Measurements from ENCODE around the gene PCSK9. TPM values are rescaled to one million over a fixed set of nuclear protein-coding genes. Genes with fewer than 3 reads are reported as not detected.

PCSK9 gene
- total RNA-seq, 1 donor from 2014 or later, result 1.1 TPM

- H3K4me3 ChIP-seq (ENCODE audit: low read depth, low read length), result no peak overlapping the region
- no peak for TF ChIP-seq CTCF (conservative IDR thresholded peaks at IDR 0.05; ENCODE audit: low read depth, low read length)
- DNase-seq (ENCODE audit: low read depth), result no peak
These were observed 1.4 kb upstream of the PCSK9 start for GRCh38 chr1:55037733-55038551.

GRCh38 chr1:55038552-55038838 is 853 bp upstream of the PCSK9 start:
- DNase-seq (ENCODE audit: low read depth), result no peak
- TF ChIP-seq CTCF (conservative IDR thresholded peaks at IDR 0.05; ENCODE audit: low read depth, low read length), result no peak
- H3K4me3 ChIP-seq (ENCODE audit: low read depth, low read length), result no peak overlapping the region

- DNase-seq (ENCODE audit: low read depth), result no peak
- no peak for TF ChIP-seq CTCF (conservative IDR thresholded peaks at IDR 0.05; ENCODE audit: low read depth, low read length)
- H3K4me3 ChIP-seq (ENCODE audit: low read depth, low read length), result peak overlapping the region; percentile 56
These were observed 390 bp upstream of the PCSK9 start for GRCh38 chr1:55038974-55039341.

GRCh38 chr1:55040083-55040932 is 960 bp downstream of the PCSK9 start:
- peak overlapping the region; percentile 56 for H3K4me3 ChIP-seq (ENCODE audit: low read depth, low read length)
- no peak for DNase-seq (ENCODE audit: low read depth)
- no peak for TF ChIP-seq CTCF (conservative IDR thresholded peaks at IDR 0.05; ENCODE audit: low read depth, low read length)

- DNase-seq (ENCODE audit: low read depth), result no peak
- peak overlapping the region; percentile 56 for H3K4me3 ChIP-seq (ENCODE audit: low read depth, low read length)
- no peak for TF ChIP-seq CTCF (conservative IDR thresholded peaks at IDR 0.05; ENCODE audit: low read depth, low read length)
These were observed 1.7 kb downstream of the PCSK9 start for GRCh38 chr1:55040933-55041494.

GRCh38 chr1:55041613-55042012 is 2.3 kb downstream of the PCSK9 start:
- no peak for TF ChIP-seq CTCF (conservative IDR thresholded peaks at IDR 0.05; ENCODE audit: low read depth, low read length)
- H3K4me3 ChIP-seq (ENCODE audit: low read depth, low read length), result no peak overlapping the region
- no peak for DNase-seq (ENCODE audit: low read depth)
